HG02798 (cell line): ENCODE results near the gene AFTPH.

Experiments used
- ATAC-seq: cut with Tn5 transposase; IDR thresholded peaks from one replicate; pipeline ENCODE4 v1.9.1; 2021; ENCODE audit warnings: mild to moderate bottlenecking; ENCODE audit not compliant: unreplicated experiment, poor library complexity

Gene AFTPH

GRCh38 chr2:64537991-64538390 lies 13.9 kb downstream of the AFTPH start:
- ATAC-seq, result no peak

- ATAC-seq, result peak; percentile 65
Measured at GRCh38 chr2:64538764-64539433, 14.8 kb downstream of the AFTPH start.

DNA sequence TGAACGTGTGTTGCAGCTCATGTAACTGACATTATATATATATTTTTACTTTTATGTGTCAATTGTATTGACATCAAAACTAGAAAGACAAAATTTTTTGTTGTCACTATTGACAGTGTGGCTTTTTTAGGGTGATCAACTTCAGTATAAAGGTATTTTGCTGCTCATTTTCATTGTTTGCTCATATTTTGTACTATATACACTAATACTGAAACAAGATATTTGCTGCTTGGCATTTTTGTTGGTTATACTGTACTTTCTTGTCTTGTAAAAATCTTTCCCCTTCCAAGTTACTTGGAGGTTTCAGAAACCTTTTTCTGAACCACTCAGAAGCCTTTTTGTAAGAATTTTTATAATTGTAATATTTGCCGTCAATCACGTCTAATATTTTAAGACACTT lies 16.5 kb downstream of the AFTPH start:
- no peak for ATAC-seq

DNA sequence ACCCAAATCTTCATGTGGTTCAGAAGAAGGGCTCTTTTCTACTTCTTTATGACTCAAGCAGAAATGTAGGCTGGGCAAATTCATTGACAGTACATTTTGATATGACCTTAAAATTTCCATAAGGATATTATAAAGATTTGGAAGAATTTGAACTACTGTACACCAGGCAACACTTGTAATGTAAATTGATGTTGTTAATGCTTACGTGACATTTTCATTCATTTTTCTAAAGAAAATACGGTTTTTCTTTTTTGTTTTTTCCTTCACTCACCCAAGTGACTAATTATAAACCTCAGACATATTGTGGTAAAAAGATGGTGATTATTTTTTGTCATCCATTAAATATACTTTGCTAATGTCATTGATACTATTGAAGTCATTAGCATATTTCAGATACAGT lies 17.4 kb downstream of the AFTPH start:
- no peak for ATAC-seq

DNA sequence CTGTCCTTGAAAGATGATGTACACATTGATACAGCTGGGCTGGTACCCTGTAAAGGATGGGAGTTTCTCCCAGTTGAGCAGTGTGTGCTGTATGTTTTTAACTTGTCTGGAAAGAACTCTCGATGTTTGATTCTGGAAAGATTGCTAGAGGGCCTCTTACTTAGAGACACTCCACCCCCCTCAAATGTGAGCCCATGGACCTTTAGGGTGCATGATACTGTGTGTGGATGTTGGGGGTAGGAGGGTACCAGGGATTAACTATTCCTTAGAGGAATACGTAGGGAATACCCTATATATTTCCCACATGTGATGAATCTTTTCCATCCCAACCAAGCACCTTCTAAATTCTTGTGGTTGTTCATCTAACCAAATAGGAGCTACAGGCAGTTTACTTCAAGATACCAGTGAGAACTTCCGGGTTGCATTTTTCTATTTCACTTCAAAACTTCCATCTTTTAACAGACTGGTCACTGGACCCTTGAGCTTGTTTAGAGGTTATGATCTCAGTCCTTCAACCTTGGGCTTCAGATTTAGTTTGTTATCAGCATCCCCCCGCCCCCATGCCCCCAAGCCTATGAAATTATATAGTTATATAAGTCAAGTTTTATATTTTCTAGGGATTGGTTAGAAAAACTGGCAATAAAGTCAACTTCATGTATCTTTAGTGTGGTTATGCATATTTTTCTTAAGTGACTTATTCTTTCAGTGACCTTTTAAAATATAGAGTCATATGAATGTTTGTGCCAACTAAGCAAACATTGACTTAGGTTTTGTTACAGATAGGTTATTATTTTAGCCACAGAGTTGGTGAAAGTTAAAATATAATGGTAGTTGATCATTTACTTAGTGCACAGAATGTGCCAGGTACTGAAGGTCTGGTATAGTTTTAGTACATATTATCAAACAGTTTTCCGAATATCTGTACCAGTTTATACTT lies 18.2 kb downstream of the AFTPH start:
- no peak for ATAC-seq

DNA sequence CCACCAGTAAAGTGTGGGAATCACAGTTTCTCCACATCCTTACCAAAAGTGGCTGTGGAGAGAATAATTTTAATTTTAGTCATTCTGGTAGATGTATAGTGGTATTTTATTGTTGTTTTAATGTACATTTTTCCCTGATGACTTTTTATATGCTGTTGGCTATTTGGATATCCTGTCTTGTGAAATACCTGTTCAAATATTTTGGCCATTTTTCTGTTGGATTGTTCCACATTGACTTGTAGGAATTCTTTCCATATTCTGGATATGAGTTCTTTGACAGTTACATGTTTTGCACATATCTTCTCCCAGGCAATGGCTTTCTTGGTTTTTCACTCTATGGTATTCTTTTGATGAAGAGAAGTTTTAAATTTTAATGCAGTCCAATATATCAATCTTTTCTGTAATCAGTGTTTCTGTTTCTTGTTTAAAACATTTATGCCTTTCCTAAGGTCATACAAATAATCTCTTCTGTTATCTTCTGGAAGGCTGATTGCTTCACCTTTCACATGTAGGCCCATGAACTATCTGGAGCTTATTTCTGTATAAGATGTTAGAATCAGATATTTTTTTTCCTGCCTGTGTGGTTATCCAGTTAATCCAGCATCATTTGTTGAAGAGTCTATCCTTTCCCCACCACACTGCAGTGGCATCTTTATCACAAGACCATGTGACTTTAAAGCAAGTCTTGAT lies 19.0 kb downstream of the AFTPH start:
- no peak for ATAC-seq

DNA sequence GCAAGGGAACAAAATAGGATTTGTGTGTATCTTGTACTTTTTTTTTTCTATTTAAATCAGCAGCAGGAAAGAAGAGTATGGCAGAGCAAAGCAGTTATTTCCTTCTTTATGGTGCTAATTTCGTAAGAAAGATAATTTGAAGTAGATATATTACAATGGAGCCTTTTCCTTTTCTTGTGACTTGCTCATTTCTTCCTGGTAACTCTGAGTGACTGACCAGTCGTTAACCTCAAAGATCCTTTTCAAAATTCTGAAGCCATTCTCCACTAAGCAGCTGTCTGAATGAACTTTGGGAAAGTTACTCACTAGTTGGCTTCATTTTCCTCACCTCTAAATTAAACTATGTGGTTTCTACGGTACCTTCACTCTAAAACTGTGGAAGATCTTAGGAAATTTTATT lies 24.6 kb downstream of the AFTPH start:
- no peak for ATAC-seq

DNA sequence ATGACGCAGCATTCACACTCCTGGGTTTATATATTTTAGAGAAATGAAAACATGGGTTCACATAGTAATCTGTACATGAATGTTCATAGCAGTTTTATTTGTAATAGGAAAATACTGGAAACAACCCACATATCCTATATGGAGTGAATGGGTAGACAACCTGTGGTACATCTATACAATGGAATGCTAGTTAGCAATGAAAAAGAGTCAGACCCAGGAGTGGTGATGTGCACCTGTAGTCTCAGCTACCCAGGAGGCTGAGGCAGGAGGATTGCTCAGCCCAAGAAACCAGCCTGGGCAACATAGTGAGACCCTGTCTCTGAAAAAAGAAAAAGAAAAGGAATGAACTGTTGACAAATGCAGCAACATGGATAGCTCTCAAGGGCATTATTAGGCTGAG lies 25.9 kb downstream of the AFTPH start:
- ATAC-seq, result no peak

DNA sequence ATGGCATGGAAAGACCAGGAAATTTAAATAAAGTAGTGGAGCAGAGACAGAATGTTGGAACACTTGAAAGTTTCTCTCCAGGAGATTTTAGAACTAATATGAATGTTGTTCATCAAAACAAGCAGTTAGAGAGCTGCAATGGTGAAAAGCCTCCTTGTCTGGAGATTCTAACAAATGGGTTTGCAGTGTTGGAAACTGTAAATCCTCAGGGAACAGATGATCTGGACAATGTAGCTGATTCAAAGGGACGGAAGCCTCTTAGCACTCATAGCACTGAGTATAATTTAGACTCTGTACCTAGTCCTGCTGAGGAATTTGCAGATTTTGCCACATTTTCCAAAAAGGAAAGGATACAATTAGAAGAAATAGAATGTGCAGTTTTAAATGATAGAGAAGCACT lies 27.7 kb downstream of the AFTPH start:
- no peak for ATAC-seq

GRCh38 chr2:64554117-64554516 lies 30.0 kb downstream of the AFTPH start:
- ATAC-seq, result no peak

DNA sequence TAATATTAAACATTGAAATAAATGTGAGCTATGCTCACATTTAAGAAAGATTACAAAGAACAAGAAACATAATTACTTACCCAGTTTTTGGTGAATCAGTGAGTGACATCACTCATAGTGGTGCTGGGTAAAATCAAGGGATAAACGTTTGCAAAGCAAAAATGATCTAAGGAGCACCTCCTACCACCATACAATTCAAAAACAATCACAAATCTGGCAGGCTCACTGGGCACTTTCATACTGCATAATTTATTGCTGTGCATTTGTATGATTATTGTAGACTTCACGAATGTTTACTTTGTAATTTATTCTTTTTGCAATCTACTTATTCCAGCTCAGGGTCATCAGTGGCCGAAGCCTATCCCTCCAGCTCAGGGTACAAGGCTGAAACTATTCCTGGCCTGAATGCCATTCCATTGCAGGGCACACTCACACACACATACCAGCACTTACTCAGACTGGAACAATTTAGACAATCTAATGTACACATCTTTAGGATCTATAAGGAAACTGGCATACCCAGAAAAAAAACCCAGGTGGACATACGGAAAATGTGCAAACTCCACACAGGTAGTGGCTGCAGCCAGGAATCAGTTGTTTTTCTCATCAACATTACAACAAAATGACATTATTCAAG lies 34.4 kb downstream of the AFTPH start:
- no peak for ATAC-seq

DNA sequence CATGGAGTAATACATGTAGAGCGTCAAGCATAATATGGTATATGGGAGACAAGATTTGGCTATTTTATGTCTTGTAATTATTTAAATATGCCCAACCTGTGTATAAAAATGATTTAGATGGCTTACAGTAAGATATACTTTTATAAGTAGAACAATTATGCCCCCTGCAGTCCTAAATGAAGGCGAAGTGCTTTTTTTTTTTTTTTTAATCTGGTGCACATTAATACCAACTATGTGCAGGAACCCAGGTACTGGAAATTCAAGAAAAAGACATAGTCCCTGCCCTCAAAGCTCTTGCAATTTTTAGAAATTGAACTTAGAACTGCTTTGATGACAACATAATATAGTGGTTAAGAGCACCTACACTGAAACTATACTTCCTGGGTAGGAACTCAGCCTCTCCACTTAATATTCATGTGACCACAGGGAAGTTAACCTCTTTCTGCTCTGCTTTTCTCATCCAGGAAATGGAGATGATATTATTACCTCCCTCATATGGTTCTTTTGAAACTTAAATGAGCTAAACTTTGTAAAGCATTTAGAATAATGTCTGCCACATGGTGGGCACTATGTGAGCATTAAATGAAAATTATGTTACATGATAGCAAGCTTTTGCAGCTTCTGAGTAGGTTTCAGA lies 38.1 kb downstream of the AFTPH start:
- no peak for ATAC-seq

DNA sequence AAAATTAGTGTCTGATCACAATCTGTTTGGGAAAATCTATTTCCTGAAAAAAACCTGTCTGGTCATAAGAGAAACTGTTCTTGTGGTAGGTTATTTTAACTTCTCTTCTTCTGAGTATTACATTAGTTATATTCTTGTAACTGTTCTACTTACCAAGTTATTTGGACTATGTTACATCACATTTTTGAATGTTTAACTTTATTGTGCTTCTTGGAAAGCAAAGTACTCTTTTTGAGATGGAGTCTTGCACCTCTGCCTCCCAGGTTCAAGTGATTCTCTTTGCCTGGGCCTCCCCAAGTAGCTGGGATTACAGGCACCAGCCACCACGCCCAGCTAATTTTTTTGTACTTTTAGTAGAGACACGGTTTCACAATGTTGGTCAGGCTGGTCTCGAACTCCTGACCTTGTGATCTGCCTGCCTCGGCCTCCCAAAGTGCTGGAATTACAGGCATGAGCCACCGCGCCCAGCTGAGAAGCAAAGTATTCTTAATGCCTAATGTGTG lies 39.4 kb downstream of the AFTPH start:
- ATAC-seq, result no peak

DNA sequence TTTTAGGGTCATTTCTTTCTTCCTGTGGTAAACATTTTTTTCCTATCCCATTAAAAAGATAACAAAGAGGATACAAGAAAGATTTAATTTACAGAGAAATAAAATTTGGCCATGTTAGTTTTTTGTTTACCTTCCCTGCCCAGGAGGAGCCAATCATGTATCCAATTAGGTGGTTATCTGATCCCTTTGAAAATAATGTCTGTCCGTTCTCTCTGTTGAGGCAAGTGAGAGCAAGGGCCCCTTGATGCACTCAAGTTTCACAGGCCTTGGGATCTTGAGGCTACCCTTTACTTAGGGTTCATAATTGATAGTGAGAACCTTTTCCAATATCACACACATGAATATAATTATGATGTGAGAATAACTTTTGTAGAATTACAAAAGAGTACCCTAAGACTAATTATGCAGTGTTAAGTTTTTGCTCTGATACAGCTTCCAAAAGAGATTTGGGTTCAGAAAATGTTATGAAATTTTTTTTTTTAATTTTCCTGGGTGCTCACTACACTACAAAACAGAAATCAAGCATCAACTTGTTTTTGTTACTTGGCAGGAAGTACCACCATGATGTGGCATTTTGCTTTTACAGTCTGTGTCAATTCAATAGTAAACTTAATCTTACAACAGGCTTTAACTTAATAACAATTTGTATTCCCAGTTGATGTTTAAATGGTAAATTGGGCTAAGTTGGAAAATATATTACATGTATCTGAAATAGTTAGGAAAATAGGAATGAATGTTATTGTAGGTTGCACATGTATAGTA lies 42.0 kb downstream of the AFTPH start:
- ATAC-seq, result no peak

- ATAC-seq, result no peak
Measured at GRCh38 chr2:64567473-64567872, 43.3 kb downstream of the AFTPH start.

DNA sequence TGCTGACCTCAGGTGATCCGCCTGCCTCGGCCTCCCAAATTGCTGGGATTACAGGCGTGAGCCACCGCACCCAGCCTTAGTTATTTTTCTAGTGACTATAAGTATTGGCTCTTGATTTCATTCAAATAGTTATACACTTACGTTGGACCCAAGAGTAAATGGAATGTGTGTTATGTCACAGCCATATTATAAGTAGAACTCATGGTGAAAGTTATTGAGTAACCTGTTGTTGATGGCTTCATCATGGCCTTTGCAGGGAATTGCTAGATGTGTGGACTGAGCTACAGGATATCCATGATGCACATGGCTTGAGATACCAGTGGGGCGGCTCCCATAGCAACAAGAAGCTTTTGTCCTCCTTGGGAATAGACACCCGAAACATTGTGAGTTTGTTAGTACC lies 44.7 kb downstream of the AFTPH start:
- no peak for ATAC-seq

DNA sequence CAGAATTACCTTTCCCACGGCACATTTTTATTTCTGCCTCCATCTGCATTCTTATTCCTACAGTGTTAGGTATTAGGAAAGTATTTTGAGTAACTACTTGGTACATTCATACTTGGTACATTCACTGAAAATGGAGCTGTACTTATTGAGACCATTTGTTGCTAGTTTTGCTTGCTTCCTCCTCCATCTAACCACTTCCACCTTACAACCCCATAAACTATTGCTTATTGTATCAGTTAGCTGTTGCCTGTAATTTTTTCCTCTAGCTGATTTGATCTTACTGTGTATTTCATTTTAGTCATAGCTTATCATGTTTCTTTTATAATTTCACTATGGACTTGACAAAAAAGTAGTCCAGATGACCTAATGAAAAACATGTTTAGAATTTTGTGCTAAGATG lies 50.7 kb downstream of the AFTPH start:
- no peak for ATAC-seq

DNA sequence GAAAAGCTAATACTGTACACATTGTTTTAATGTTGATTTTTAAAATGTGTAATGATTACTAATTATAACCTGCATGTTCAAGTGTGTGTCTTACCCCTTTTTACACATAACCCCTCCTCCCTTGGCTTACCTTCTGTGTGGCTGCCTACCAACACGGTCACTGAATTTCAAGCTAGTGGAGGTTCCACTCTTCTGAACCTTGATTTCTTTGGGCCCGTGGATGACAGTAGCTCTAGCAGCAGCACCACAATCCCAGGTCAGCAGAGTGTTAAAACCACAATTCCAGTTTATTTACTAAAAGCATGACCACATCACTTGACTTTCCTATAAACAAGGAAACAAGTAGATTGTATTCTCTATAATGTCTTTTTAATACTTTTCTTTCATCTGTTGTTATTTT lies 56.9 kb downstream of the AFTPH start:
- ATAC-seq, result no peak

GRCh38 chr2:64581777-64582539 lies 57.8 kb downstream of the AFTPH start:
- peak; percentile 35 for ATAC-seq
